HEK293 (cell line): ENCODE results near the gene C7orf57.

Source experiments
- GLIS1 ChIP-seq: fragments of 450-650 bp; formaldehyde crosslinking; IDR thresholded peaks from 2 replicates; pipeline ENCODE4 v1.5.1; 2016; ENCODE audit warnings: missing biosample characterization, missing genetic modification characterization
- HOXA7 ChIP-seq: sonication (generic); formaldehyde crosslinking; IDR thresholded peaks from 2 replicates; pipeline ENCODE4 v1.8.1; 2022; ENCODE audit warnings: missing genetic modification reagents, borderline replicate concordance
- KLF10 ChIP-seq: fragments of 450-650 bp; IDR thresholded peaks from 2 replicates; pipeline ENCODE4 v1.5.1; 2018; ENCODE audit warnings: missing biosample characterization, mild to moderate bottlenecking, missing genetic modification characterization
- ZBTB21 ChIP-seq: fragments of 450-650 bp; formaldehyde crosslinking; IDR thresholded peaks from 2 replicates; pipeline ENCODE4 v1.5.1; 2017; ENCODE audit warnings: missing biosample characterization, missing genetic modification characterization
- ZNF211 ChIP-seq: fragments of 450-650 bp; formaldehyde crosslinking; IDR thresholded peaks from 2 replicates; pipeline ENCODE4 v1.5.1; 2016; ENCODE audit warnings: low read depth, missing biosample characterization, missing genetic modification characterization
- ZNF24 ChIP-seq: fragments of 450-650 bp; formaldehyde crosslinking; IDR thresholded peaks from 2 replicates; pipeline ENCODE4 v1.5.1; 2016; ENCODE audit warnings: missing biosample characterization, missing genetic modification characterization
- ZNF324 ChIP-seq: fragments of 450-650 bp; formaldehyde crosslinking; IDR thresholded peaks from 2 replicates; pipeline ENCODE4 v1.5.1; 2016; ENCODE audit warnings: missing biosample characterization, missing genetic modification characterization
- ZNF510 ChIP-seq: fragments of 450-650 bp; formaldehyde crosslinking; IDR thresholded peaks from 2 replicates; pipeline ENCODE4 v1.5.1; 2018; ENCODE audit warnings: mild to moderate bottlenecking, missing genetic modification characterization, missing biosample characterization; ENCODE audit not compliant: insufficient replicate concordance
- TF ChIP-seq, protein P1 (sequence below): fragments of 450-650 bp; formaldehyde crosslinking; IDR thresholded peaks from 2 replicates; pipeline ENCODE4 v1.5.1; 2016; ENCODE audit warnings: missing biosample characterization, missing genetic modification characterization
- TF ChIP-seq, protein P2 (sequence below): fragments of 450-650 bp; formaldehyde crosslinking; IDR thresholded peaks from 2 replicates; pipeline ENCODE4 v1.5.1; 2016; ENCODE audit warnings: missing biosample characterization, missing genetic modification characterization
- TF ChIP-seq, protein P3 (sequence below): fragments of 450-650 bp; formaldehyde crosslinking; conservative IDR thresholded peaks from 2 replicates; pipeline ENCODE4 v1.5.1; 2016; ENCODE audit warnings: low read depth, missing biosample characterization, missing genetic modification characterization
- TF ChIP-seq, protein P4 (sequence below): fragments of 450-650 bp; formaldehyde crosslinking; IDR thresholded peaks from 2 replicates; pipeline ENCODE4 v1.5.1; 2016; ENCODE audit warnings: missing biosample characterization, missing genetic modification characterization

- TF ChIP-seq, protein P1, sequence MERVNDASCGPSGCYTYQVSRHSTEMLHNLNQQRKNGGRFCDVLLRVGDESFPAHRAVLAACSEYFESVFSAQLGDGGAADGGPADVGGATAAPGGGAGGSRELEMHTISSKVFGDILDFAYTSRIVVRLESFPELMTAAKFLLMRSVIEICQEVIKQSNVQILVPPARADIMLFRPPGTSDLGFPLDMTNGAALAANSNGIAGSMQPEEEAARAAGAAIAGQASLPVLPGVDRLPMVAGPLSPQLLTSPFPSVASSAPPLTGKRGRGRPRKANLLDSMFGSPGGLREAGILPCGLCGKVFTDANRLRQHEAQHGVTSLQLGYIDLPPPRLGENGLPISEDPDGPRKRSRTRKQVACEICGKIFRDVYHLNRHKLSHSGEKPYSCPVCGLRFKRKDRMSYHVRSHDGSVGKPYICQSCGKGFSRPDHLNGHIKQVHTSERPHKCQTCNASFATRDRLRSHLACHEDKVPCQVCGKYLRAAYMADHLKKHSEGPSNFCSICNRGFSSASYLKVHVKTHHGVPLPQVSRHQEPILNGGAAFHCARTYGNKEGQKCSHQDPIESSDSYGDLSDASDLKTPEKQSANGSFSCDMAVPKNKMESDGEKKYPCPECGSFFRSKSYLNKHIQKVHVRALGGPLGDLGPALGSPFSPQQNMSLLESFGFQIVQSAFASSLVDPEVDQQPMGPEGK = 0 out of 2 replicates have a peak, but pooled peaks have one; percentile 16
- TF ChIP-seq KLF10 (tag by site-specific recombination) (no peak), ZNF324 (tag by site-specific recombination) (no peak), ZBTB21 (tag by site-specific recombination) (no peak), ZNF510 (tag by site-specific recombination) (no peak), ZNF24 (no peak), HOXA7 (CRISPR knock-in tag) (no peak), ZNF211 (tag by site-specific recombination) (no peak), GLIS1 (tag by site-specific recombination) (no peak)
- TF ChIP-seq, protein P2, sequence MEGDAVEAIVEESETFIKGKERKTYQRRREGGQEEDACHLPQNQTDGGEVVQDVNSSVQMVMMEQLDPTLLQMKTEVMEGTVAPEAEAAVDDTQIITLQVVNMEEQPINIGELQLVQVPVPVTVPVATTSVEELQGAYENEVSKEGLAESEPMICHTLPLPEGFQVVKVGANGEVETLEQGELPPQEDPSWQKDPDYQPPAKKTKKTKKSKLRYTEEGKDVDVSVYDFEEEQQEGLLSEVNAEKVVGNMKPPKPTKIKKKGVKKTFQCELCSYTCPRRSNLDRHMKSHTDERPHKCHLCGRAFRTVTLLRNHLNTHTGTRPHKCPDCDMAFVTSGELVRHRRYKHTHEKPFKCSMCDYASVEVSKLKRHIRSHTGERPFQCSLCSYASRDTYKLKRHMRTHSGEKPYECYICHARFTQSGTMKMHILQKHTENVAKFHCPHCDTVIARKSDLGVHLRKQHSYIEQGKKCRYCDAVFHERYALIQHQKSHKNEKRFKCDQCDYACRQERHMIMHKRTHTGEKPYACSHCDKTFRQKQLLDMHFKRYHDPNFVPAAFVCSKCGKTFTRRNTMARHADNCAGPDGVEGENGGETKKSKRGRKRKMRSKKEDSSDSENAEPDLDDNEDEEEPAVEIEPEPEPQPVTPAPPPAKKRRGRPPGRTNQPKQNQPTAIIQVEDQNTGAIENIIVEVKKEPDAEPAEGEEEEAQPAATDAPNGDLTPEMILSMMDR (tag by site-specific recombination) = 0 out of 2 replicates have a peak, but pooled peaks have one; percentile 12
- TF ChIP-seq, protein P3, sequence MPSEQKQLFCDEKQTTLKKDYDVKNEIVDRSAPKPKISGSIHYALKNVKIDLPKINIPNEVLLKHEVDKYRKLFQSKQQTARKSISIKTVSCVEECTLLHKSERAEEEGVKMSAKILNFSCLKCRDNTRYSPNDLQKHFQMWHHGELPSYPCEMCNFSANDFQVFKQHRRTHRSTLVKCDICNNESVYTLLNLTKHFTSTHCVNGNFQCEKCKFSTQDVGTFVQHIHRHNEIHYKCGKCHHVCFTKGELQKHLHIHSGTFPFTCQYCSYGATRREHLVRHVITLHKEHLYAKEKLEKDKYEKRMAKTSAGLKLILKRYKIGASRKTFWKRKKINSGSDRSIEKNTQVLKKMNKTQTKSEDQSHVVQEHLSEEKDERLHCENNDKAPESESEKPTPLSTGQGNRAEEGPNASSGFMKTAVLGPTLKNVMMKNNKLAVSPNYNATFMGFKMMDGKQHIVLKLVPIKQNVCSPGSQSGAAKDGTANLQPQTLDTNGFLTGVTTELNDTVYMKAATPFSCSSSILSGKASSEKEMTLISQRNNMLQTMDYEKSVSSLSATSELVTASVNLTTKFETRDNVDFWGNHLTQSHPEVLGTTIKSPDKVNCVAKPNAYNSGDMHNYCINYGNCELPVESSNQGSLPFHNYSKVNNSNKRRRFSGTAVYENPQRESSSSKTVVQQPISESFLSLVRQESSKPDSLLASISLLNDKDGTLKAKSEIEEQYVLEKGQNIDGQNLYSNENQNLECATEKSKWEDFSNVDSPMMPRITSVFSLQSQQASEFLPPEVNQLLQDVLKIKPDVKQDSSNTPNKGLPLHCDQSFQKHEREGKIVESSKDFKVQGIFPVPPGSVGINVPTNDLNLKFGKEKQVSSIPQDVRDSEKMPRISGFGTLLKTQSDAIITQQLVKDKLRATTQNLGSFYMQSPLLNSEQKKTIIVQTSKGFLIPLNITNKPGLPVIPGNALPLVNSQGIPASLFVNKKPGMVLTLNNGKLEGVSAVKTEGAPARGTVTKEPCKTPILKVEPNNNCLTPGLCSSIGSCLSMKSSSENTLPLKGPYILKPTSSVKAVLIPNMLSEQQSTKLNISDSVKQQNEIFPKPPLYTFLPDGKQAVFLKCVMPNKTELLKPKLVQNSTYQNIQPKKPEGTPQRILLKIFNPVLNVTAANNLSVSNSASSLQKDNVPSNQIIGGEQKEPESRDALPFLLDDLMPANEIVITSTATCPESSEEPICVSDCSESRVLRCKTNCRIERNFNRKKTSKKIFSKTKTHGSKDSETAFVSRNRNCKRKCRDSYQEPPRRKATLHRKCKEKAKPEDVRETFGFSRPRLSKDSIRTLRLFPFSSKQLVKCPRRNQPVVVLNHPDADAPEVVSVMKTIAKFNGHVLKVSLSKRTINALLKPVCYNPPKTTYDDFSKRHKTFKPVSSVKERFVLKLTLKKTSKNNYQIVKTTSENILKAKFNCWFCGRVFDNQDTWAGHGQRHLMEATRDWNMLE (tag by site-specific recombination) = no peak
- TF ChIP-seq, protein P4, sequence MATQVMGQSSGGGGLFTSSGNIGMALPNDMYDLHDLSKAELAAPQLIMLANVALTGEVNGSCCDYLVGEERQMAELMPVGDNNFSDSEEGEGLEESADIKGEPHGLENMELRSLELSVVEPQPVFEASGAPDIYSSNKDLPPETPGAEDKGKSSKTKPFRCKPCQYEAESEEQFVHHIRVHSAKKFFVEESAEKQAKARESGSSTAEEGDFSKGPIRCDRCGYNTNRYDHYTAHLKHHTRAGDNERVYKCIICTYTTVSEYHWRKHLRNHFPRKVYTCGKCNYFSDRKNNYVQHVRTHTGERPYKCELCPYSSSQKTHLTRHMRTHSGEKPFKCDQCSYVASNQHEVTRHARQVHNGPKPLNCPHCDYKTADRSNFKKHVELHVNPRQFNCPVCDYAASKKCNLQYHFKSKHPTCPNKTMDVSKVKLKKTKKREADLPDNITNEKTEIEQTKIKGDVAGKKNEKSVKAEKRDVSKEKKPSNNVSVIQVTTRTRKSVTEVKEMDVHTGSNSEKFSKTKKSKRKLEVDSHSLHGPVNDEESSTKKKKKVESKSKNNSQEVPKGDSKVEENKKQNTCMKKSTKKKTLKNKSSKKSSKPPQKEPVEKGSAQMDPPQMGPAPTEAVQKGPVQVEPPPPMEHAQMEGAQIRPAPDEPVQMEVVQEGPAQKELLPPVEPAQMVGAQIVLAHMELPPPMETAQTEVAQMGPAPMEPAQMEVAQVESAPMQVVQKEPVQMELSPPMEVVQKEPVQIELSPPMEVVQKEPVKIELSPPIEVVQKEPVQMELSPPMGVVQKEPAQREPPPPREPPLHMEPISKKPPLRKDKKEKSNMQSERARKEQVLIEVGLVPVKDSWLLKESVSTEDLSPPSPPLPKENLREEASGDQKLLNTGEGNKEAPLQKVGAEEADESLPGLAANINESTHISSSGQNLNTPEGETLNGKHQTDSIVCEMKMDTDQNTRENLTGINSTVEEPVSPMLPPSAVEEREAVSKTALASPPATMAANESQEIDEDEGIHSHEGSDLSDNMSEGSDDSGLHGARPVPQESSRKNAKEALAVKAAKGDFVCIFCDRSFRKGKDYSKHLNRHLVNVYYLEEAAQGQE (tag by site-specific recombination) = no peak
Observed at GRCh38 chr7:48035301-48035966, at the start of gene C7orf57.
